H1 (cell line): ENCODE results near the gene MYO3A. TPM values are rescaled to one million over a fixed set of nuclear protein-coding genes. Genes with fewer than 3 reads are reported as not detected.

ENCODE experiments used
- BACH1 ChIP-seq: IDR thresholded peaks from 2 replicates; pipeline ENCODE4 v1.6.1; 2012; ENCODE audit warnings: low read length, improper control_type of control experiment
- E2F6 ChIP-seq: IDR thresholded peaks from 2 replicates; pipeline ENCODE4 v1.6.1; 2012; ENCODE audit warnings: inconsistent platforms
- polyA plus RNA-seq, 7 experiments: library from polyadenylated mRNA; depleted of rRNA in 3 of 7; stranded (reverse) in 5 of 7; unstranded in 2 of 7; fragments of >200 nt in 5 of 7; fragments of 200-250 nt in 2 of 7; gene quantifications; 1 replicate in 5 of 7; 2 replicates in 1 of 7; 4 replicates in 1 of 7; pipeline versions ENCODE4 v1.2.1 to v1.2.3, GENCODE V29; 2011 to 2013; ENCODE audit warnings: missing spikeins in 2 of 7, mixed read lengths in 2 of 7
- total RNA-seq: library from RNA; stranded (reverse); fragmentation: NEBNext Ultra II Directional; extraction: Animal tissue kit (Norgen Biotek cat#: 25700); gene quantifications from 2 replicates; pipeline ENCODE4 v1.2.1, GENCODE V29; 2021

MYO3A gene
- total and polyA plus RNA-seq, 2 of the 8 experiments (the other 6 are each of a cell fraction or from before 2014, with no cell fraction given) = 3.9 to 5.3 TPM

GRCh38 chr10:26024303-26024702, 90.3 kb downstream of the MYO3A start (continued):
- no peak for TF ChIP-seq E2F6
- TF ChIP-seq BACH1 = no peak
